Mononuclear cell (primary cell): Measurements from ENCODE around the gene FLNC. TPM values are rescaled to one million over a fixed set of nuclear protein-coding genes. Genes with fewer than 3 reads are reported as not detected.

Experiments used
- H3K27me3 ChIP-seq: 2 replicates; pipeline ENCODE4 v1.6.0; 2011; ENCODE audit warnings: low read length, control low read depth; ENCODE audit not compliant: insufficient read depth
- H3K4me1 ChIP-seq: 2 replicates; pipeline ENCODE4 v1.5.1; 2011; ENCODE audit warnings: mild to moderate bottlenecking, low read length, control low read depth; ENCODE audit not compliant: insufficient read depth
- H3K4me3 ChIP-seq: 2 replicates; pipeline ENCODE4 v1.5.1; 2011; ENCODE audit warnings: mild to moderate bottlenecking, low read length, moderate library complexity
- H3K9me3 ChIP-seq: 2 replicates; pipeline ENCODE4 v1.5.1; 2011; ENCODE audit warnings: low read depth, mild to moderate bottlenecking, control low read depth, low read length
- total RNA-seq: library from RNA; depleted of rRNA; stranded (reverse); fragments of >200 nt; gene quantifications from one replicate; pipeline ENCODE4 v1.2.3, GENCODE V29; 2012

The FLNC gene
- total RNA-seq, 1 donor = under 0.01 TPM

- Histone ChIP-seq H3K4me3 (no peak overlapping the region), H3K27me3 (no peaks in the 10 kb centered on the region), H3K4me1 (no peaks in the 10 kb centered on the region), H3K9me3 (no peaks in the 10 kb centered on the region)
Observed at GRCh38 chr7:128842674-128843641, 12.8 kb downstream of the FLNC start.

GRCh38 chr7:128843938-128844621, 13.9 kb downstream of the FLNC start:
- H3K9me3 ChIP-seq = no peaks in the 10 kb centered on the region
- H3K27me3 ChIP-seq = no peaks in the 10 kb centered on the region
- H3K4me3 ChIP-seq = no peak overlapping the region
- no peaks in the 10 kb centered on the region for H3K4me1 ChIP-seq

GRCh38 chr7:128844777-128845311, 14.6 kb downstream of the FLNC start:
- H3K4me3 ChIP-seq = no peak overlapping the region
- no peaks in the 10 kb centered on the region for H3K27me3 ChIP-seq
- H3K9me3 ChIP-seq = no peaks in the 10 kb centered on the region
- no peaks in the 10 kb centered on the region for H3K4me1 ChIP-seq

GRCh38 chr7:128845475-128845874, 15.3 kb downstream of the FLNC start:
- Histone ChIP-seq H3K4me3 (no peak overlapping the region), H3K4me1 (no peaks in the 10 kb centered on the region), H3K27me3 (no peaks in the 10 kb centered on the region), H3K9me3 (no peaks in the 10 kb centered on the region)

- no peaks in the 10 kb centered on the region for H3K27me3 ChIP-seq
- no peaks in the 10 kb centered on the region for H3K9me3 ChIP-seq
- H3K4me3 ChIP-seq = no peak overlapping the region
- H3K4me1 ChIP-seq = no peaks in the 10 kb centered on the region
Observed at GRCh38 chr7:128845987-128846386, 15.8 kb downstream of the FLNC start.

GRCh38 chr7:128846781-128847444, 16.7 kb downstream of the FLNC start:
- H3K27me3 ChIP-seq = no peaks in the 10 kb centered on the region
- no peaks in the 10 kb centered on the region for H3K9me3 ChIP-seq
- no peak overlapping the region for H3K4me3 ChIP-seq
- no peaks in the 10 kb centered on the region for H3K4me1 ChIP-seq

GRCh38 chr7:128847721-128848211, 17.6 kb downstream of the FLNC start:
- no peaks in the 10 kb centered on the region for H3K27me3 ChIP-seq
- H3K9me3 ChIP-seq = no peaks in the 10 kb centered on the region
- no peak overlapping the region for H3K4me3 ChIP-seq
- H3K4me1 ChIP-seq = no peaks in the 10 kb centered on the region

GRCh38 chr7:128848289-128849155, 18.3 kb downstream of the FLNC start:
- Histone ChIP-seq H3K4me1 (no peaks in the 10 kb centered on the region), H3K27me3 (no peaks in the 10 kb centered on the region), H3K9me3 (no peaks in the 10 kb centered on the region)

GRCh38 chr7:128849156-128849515, 18.9 kb downstream of the FLNC start:
- H3K9me3 ChIP-seq = no peaks in the 10 kb centered on the region
- no peak overlapping the region for H3K4me3 ChIP-seq
- H3K27me3 ChIP-seq = no peaks in the 10 kb centered on the region
- H3K4me1 ChIP-seq = no peaks in the 10 kb centered on the region

More at GRCh38 chr7:128848289-128849155, 18.3 kb downstream of the FLNC start:
- no peak overlapping the region for H3K4me3 ChIP-seq

GRCh38 chr7:128849804-128850490, 19.7 kb downstream of the FLNC start:
- Histone ChIP-seq H3K4me3 (no peak overlapping the region), H3K9me3 (no peaks in the 10 kb centered on the region), H3K4me1 (no peaks in the 10 kb centered on the region), H3K27me3 (no peaks in the 10 kb centered on the region)

GRCh38 chr7:128852537-128853254, 22.5 kb downstream of the FLNC start:
- Histone ChIP-seq H3K27me3 (no peaks in the 10 kb centered on the region), H3K9me3 (no peaks in the 10 kb centered on the region), H3K4me1 (no peaks in the 10 kb centered on the region), H3K4me3 (no peak overlapping the region)

- Histone ChIP-seq H3K4me3 (no peak overlapping the region), H3K9me3 (no peaks in the 10 kb centered on the region), H3K27me3 (no peaks in the 10 kb centered on the region), H3K4me1 (no peaks in the 10 kb centered on the region)
Observed at GRCh38 chr7:128853799-128854198, 23.6 kb downstream of the FLNC start.

- no peaks in the 10 kb centered on the region for H3K27me3 ChIP-seq
- no peaks in the 10 kb centered on the region for H3K9me3 ChIP-seq
- H3K4me3 ChIP-seq = no peak overlapping the region
- no peaks in the 10 kb centered on the region for H3K4me1 ChIP-seq
Observed at GRCh38 chr7:128854396-128854795, 24.2 kb downstream of the FLNC start.
